Left kidney (tissue), 2 donors: ENCODE data around the gene NMU. TPM values are rescaled to one million over a fixed set of nuclear protein-coding genes. Genes with fewer than 3 reads are reported as not detected.
"Not testable (repeated sequence)": the region's sequence is repeated elsewhere in the genome, so short reads cannot be mapped to it uniquely, and the experiment has no call there.

Source experiments
- DNase-seq: peaks from one replicate; pipeline ENCODE4 v3.0.0-alpha.2; 2013
- polyA plus RNA-seq: library from polyadenylated mRNA; unstranded; fragments of 120-200 nt; gene quantifications from one replicate; pipeline ENCODE4 v1.2.1, GENCODE V29; 2013; ENCODE audit not compliant: insufficient read length

The NMU gene
- polyA plus RNA-seq, 1 donor, result 7.7 TPM

DNA sequence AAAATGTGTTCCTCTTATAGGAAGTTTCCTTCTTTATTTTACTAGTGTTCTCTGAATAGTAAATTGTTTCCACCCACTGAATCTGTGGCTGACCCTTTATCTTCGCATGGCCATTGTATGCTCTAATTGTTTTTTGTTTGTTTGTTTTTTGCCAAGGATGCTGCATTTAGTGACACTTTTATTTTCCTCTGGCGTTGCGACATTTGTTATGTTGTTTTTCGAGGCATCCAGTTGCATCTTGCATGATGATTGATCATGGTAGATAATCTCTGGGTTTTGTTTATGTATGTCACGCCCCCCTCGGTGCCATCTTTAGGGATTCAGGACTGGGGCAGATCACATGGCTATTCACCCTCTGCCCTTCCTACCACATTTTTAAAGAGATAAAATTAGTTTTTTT is 2.2 kb downstream of the NMU start:
- no peak for DNase-seq

DNA sequence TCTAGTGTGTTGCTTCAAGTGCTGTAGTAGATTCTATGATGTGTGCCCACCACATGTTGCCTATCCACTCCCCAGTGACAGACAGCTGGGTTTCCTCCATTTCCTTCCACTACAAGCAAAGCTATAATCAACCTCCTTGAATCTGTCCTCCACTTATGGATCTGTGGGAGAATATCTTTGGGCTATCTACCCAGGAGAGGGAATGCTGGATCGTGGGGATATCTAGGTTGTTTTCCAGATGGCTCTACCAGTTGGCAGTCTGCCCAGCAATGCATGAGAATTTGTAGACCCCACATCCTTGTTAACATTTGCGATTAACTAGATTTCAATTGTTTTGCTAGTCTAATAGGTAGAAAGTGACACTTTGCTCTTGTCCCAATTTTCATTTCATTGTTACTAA is 10.3 kb downstream of the NMU start:
- DNase-seq, result no peak

DNA sequence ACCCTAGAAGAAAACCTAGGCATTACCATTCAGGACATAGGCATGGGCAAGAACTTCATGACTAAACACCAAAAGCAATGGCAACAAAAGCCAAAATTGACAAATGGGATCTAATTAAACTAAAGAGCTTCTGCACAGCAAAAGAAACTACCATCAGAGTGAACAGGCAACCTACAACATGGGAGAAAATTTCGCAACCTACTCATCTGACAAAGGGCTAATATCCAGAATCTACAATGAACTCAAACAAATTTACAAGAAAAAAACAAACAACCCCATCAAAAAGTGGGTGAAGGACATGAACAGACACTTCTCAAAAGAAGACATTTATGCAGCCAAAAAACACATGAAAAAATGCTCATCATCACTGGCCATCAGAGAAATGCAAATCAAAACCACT is 12.0 kb downstream of the NMU start:
- not testable (repeated sequence) for DNase-seq

DNA sequence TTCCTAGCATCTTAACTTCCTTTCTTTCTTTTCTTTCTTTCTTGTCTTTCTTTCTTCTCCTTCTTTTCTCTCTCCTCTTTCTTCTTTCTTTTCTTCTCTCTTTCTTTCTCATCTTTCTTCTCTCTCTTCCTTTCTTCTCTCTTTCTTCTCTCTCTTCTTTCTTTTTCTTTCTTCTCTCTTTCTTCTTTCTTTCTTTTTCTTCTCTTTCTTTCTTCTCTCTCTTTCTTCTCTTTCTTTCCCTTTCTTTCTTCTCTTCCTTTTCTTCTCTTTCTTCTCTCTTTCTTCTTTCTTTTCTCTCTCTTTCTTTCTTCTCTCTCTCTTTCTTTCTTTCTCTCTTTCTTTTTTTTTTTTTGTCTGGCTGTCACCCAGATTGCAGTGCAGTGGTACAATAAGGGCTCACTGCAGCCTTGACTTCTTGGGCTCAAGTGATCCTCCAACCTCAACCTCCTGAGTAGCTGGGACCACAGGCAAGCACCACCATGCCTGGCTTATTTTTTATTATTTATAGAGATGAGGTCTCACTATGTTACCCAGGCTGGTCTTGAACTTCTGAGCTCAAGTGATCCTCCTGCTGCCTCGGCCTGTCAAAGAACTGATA is 17.5 kb downstream of the NMU start:
- no peak for DNase-seq

DNA sequence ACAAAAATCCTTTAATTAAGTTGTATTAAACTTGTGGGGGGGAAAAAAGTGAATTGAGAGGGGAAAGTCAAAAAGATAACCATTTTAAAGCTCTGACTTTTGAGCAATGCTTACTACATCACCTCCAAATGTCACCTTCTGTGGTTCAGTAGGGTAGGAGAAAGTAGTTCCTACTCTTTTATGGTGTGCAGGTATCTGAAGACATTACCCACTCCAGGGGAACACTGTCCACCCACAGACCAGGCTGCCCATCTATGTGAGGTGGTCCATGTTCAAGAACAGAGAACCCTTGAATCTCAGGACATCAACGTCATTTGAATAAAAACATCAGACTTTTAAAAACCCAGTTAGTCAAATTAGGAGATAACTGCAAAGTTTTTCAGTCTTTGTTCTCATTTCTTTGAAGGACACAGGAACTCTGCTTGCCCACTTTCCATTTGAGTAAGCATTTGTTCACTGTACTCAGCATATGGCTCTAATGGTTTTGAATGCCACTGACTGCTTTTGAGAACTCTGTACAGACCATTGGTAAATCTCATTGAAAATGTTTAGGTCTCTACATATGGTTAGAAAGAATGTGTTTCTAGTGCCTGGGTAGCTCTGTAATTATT is 18.4 kb downstream of the NMU start:
- DNase-seq, result no peak

DNA sequence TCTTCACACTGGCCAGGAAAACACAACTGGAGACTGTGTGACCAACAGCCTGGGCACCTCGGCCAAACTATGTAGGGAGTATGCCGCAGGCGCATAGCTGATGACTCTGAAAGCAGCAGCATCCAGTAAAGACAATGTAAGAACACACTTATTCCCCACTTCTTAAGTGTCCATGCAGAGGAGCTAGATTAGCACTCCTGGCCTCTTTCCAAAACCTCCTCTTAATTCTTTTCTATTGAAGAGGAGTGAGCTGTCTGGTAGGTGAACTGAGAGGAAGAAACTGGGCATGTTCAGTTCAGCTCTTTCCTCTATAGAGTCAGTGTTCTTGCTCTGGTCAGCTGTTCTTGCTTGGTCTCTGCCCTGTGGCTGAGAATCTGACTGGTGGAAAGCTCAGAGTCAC is 21.1 kb downstream of the NMU start:
- DNase-seq, result no peak

DNA sequence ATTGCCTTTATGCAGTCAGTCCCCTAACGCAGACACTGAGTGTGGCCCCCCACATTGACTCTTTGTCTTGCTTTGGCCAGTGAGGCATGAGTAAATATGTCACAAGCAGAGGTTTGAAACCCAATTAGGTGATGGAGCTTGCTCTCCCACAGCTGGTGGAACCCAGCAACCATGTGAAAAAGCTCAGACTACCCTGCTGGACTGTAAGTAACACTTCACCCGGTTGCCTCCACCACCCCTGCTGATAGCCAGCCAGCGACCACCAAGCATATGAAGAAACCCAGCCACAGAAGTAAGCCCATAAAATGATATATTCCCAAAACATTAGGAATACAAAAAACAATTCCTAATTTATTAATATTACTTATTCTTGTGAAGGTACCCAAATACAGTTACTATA is 22.5 kb downstream of the NMU start:
- DNase-seq, result no peak

DNA sequence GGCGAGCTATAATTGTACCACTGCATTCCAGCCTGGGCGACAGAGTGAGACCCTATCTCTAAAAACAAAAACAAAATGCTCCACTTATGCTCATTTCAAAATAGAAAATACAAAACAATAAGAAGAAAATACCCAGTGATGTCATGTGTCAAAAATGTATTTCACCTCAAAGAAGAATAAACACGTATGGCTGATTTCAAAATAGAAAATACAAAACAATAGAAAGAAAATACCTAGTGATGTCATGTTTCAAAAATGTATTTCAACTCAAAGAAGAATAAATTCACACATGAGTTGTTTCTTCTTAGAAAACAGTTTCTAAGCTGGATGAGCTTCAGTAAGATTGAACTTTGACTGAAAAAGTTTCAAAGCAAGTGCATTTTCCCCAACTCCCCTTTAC is 23.8 kb downstream of the NMU start:
- DNase-seq, result no peak

DNA sequence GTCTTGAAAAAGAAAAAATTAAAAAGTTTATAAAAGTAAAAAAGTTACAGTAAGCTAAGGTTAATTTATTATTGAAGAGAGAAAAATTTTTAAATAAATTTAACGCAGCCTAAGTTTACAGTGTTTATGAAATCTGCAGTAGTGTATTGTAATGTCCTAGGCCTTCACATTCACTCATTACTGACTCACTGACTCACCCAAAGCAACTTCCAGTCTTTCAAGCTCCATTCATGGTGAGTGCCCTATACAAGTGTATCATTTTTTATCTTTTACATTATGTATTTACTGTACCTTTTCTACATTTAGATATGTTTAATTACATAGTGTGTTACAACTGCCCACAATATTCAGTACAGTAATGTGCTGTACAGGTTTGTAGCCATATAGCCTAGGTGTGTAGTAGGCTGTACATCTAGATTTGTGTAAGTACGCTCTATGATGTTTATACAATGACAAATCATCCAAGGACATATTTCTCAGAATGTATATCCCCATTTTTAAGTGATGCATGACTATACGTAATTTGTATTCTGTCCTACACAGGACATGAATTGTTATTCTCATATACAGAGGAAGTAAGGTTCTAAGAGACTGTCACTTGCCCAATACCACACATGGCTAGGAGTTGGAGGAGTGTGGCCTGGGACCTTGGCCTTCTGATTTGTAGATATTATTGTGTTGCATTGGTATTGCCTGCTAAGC is 24.6 kb downstream of the NMU start:
- no peak for DNase-seq

DNA sequence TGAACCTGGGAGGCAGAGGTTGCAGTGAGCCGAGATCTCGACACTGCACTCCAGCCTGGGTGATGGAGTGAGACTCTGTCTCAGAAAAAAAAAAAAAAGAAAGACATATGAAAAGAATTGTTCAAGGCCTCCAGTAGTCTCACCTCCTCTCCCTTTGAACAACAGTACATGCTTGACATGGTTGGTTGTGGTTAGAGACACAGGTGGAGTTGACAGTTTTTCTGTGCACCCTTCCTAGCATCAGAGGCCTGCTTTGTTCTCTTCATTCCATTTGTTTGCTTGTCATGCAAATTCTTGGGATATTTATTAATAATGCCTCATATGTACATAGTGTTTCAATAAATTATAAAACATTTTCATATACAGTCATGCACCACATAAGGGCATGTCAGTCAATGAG is 25.7 kb downstream of the NMU start:
- no peak for DNase-seq

DNA sequence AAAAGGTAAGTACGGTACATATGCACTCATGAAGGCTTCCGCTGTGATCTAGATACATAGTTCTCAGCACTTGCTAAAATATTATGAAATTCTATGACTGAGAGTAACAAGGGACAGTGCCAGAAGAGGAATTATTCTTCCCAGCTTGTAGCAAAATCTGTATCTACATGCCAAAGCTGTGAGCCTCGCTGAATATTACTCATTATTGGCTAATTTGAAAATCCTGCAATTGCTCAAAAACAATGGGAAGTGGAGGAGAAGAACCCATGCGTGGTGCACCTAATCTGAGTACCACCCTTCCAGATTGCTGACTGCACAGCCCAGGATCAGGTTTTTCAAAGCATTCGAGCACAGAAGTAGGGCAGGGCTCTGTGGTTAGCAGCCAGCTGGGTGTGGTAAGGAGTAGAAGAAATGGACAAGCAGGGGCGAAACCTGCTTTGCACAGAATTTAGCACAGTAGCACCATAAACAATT is 26.7 kb downstream of the NMU start:
- DNase-seq, result no peak

DNA sequence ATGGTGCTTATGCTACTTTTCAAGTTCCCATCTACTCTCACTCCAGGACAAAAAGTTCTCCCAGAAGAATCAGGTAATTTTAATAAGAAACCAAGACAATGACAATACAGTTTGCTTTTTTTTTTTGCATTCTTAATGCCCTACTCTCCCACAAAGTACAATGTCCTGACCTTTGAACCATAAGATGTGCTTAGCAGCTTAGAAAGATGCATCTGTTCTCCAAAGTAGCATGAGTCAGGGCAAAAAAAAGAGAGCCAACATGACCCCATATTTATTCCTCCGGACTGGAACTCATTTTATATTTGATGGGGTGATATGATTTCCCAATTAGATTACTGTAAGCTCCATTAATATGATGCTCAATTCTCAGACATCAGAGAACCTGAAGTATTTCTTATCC is 27.5 kb downstream of the NMU start:
- DNase-seq, result no peak

DNA sequence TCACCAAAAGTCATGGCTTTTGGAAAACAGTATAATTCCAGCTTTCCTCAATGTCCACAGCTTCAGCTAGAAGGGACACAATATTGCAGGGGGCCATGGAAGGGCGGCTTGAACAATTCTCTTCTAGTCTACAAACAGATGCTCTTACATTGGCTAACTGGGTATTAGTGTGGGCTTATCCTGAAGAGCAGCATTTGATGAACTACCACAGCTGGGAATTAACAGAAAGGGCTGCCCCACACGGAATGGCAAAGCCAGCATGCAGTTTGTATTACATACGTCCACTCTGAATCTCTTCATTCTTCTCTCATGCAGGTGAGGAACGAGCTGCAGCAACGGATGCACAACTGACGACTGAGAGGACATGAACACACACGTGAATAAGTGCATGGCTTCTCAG is 31.1 kb downstream of the NMU start:
- DNase-seq, result no peak

DNA sequence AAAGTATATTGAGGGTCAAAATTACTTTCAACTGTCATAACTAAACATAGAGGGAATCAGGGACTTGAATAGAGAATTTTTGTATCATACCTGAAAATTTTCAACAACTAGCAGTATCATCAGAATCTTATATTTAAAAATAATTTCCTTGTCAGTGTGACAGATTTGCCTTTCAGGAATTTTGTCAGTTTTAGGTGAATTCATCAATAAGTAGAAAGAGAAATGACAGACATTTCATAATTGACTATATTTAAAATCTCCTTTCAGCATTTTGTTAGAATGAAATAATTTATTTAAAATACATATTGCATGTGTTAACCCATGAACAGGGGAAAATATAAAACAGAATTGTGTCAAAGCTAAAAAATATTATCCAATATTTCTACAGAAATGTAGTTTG is 35.5 kb downstream of the NMU start:
- DNase-seq, result no peak

DNA sequence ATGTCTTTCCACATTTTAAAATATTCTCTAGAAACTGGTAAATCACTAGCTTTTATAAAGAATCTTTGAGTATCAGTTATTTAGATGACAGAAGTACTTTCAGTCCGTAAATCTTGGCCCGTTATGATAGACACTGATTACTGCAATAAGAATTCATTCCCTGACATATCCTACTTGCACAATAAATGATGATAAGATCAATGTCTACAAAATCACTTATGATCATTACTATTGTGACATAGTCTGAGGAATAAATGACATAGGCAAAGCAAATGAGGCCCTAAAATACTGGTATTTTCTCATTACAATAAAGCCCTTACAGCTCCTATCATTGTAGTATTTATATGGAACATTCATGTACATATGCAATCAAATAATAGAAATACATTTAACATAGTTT is 37.5 kb downstream of the NMU start:
- no peak for DNase-seq

DNA sequence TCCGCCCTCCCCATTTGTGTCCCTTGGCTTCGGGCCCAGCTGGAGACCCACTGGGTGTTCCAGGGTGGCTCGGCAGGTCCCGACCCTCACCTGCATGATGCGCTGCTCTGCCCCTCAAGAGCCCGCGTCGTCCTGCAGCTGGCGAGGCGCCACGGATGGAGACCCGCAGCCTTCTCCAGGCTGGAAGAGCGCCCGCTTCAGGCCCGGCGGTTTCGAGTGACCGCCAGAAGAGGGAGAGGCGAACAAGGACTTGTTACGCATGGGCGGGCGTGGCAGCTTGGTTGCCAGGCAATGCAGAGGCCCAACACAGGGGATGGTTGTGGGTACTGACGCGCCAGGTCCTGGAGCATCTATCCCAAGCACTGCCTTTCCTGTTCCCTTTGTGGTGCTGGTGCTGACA is 44.1 kb downstream of the NMU start, which contains the start of gene PDCL2:
Gene PDCL2 (minus strand): TSS at position 232 of the 400 bp plus-strand sequence. CDS start 136 bp downstream, at position 96.
- no peak for DNase-seq

DNA sequence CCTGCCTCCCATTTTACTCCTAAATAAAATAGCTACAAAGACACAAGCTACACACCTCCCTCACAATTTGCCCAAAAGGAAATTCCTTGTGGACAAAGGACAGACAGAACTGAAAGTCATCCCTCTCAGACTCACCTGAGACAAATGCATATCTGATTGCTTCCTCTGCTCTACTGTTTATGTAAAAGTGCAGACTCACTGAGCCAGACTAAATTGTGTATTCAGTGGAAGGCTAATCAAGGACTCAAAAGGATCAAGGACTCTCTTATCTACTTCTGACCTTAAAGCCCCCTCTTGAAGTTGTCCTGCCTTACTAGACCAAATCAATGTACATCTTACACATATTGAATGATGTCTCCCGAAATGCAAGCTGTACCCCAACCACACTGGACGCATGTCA is 47.9 kb downstream of the NMU start:
- DNase-seq, result no peak

DNA sequence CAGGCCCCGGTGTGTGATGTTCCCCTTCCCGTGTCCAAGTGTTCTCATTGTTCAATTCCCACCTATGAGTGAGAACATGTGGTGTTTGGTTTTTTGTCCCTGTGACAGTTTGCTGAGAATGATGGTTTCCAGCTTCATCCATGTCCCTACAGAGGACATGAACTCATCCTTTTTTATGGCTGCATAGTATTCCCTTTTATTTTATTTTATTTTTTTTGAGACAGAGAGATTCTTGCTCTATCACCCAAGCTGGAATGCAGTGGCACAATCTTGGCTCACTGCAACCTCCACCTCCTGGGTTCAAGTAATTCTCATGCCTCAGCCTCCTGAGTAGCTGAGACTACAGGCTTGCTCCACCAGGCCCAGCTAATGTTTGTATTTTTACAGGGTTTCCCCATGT is 53.3 kb downstream of the NMU start:
- DNase-seq, result not testable (repeated sequence)

DNA sequence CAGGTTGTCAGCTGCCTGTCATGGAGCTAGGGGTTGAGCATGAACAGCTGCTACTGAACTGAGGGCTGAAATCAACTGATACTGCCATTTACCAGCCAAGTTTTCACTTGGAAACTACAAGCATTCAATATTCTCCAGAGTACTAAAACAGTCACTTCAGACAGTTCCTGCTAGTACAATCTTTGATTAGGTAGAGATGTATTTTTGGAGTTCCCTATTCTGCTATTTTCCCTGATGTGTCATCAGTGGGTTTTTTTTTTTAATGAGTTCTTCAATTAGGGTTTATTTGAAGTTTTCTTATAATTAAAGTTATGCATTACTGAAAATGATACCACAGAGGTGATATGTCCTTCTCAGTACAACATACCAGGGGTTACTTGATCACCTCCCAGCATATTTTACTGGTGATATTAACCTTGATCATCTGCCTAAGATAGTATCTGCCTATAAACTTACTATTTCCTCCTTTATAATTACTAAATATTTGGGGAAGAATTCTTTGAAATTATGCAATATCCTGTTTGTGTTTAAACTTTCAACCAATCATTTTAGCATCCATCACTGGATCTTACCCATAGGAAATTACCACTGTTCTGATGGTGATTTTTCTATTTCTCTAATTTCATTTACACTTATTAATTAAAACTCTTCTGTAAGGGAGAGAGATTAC is 57.6 kb downstream of the NMU start:
- DNase-seq, result no peak

DNA sequence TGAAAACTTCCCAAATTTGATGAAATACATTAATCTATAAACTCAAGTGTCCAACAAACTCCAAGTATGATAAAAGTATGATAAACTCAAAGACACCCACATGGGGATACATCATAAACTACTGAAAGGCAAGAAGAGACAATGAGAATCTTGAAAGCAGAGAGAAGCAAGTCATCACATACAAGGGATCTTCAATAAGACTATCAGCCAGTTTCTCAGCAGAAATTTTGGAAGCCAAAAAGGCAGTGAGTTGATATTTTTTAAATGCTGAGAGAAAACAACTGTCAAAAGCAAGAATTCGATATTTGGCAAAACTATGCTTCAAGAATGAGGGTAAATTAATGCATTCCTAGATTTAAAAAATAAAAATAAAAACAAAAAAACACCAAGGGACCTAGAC is 60.6 kb downstream of the NMU start:
- no peak for DNase-seq

DNA sequence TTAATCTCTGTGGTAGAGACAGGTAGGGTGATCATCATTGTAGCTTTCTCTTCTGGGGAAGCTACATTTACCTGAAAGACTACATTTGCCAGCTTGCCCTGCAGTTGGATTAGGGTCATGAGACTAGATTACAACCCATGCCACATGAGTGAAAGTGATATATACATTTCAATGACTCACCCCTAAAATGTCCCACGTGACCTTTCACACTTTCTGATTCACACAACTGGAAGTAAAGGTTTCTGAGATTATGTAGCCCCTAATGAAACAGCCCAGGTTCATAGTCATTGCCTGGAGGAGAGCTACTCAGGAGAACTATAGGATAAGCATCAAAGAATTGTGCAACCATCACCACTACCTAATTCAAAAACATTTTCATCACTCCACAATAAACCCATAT is 61.8 kb downstream of the NMU start:
- DNase-seq, result no peak

DNA sequence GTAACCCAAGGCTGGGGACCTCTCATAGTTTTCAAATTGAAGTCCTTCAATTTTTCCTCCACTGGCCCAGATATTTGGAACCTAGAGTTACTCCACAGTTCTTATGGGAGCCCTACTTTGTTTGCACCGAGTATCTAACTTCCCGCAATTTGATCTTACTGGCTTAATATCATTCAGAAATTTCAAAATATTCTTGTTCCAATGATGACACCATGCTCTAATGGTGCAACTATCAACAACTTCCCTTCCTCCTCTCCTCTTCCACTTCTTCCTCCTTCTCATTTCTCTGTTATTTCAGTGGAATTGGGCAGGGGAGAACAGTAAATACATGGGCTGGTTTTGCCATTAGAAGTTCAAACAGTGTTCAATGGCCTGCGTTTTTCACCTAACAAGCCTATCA is 64.3 kb downstream of the NMU start:
- no peak for DNase-seq

DNA sequence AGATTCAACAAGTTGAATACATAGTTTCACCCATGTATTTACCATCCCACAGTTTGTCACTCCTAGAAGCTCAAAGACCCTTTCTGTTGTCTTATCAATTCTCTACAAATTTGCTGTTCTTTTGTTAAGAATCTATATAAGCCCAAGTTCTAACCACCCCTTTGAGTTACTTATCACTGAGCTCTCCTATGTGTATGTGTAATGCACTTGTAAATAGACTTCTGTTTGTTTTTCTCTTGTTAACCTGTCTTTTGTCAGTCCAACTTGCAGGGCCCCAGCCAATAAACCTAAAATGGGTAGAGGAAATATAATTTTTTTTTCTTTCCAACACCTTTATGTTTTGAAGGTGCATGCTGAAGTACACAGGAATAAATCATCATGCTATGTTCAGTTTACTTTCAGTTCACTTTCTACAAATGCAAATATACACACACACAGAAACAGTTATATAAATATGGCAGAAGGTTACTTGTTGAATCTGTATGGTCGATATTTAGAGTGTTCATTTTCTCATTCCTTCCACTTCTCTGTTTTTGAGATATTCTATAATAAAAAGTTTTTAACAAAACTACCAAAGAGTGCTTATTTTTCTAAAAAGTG is 67.1 kb downstream of the NMU start:
- no peak for DNase-seq
